Hepatocyte (in vitro differentiated cells): ENCODE measurements around the gene AOPEP. TPM values are rescaled to one million over a fixed set of nuclear protein-coding genes. Genes with fewer than 3 reads are reported as not detected.
A peak's percentile ranks its signal among the peaks of the same experiment; 100 is the strongest.

Experiments
- DNase-seq: peaks from one replicate; pipeline ENCODE4 v3.0.0-alpha.2; 2016; ENCODE audit warnings: low spot score
- H2AFZ ChIP-seq: fragments of 200-600 bp; sonication (generic); 2 replicates; pipeline ENCODE4 v1.6.0; 2016; ENCODE audit warnings: antibody characterized with exemption, mild to moderate bottlenecking
- H3K27ac ChIP-seq: fragments of 200-600 bp; sonication (generic); 2 replicates; pipeline ENCODE4 v1.5.1; 2016; ENCODE audit warnings: mild to moderate bottlenecking
- H3K27me3 ChIP-seq: fragments of 200-600 bp; sonication (generic); 2 replicates; pipeline ENCODE4 v1.6.1; 2016
- H3K36me3 ChIP-seq: fragments of 200-600 bp; sonication (generic); replicated peaks from 2 replicates; pipeline ENCODE4 v1.5.1; 2016; ENCODE audit warnings: low read depth; ENCODE audit not compliant: insufficient read depth
- H3K4me1 ChIP-seq: fragments of 200-600 bp; sonication (generic); 2 replicates; pipeline ENCODE4 v1.5.1; 2016; ENCODE audit warnings: mild to moderate bottlenecking, moderate library complexity; ENCODE audit not compliant: insufficient read depth
- H3K4me2 ChIP-seq: fragments of 200-600 bp; sonication (generic); 2 replicates; pipeline ENCODE4 v1.6.0; 2016
- H3K4me3 ChIP-seq: fragments of 200-600 bp; sonication (generic); 2 replicates; pipeline ENCODE4 v1.5.1; 2016; ENCODE audit warnings: mild to moderate bottlenecking
- H3K79me2 ChIP-seq: fragments of 200-600 bp; sonication (generic); 2 replicates; pipeline ENCODE4 v1.6.0; 2017; ENCODE audit warnings: mild to moderate bottlenecking
- H3K9me2 ChIP-seq: fragments of 200-600 bp; sonication (generic); replicated peaks from 2 replicates; pipeline ENCODE4 v1.6.0; 2017; ENCODE audit warnings: mild to moderate bottlenecking; ENCODE audit not compliant: insufficient read depth
- H3K9me3 ChIP-seq: fragments of 200-600 bp; sonication (generic); 2 replicates; pipeline ENCODE4 v1.5.1; 2016; ENCODE audit warnings: low read depth, mild to moderate bottlenecking
- H4K20me1 ChIP-seq: fragments of 200-600 bp; sonication (generic); 2 replicates; pipeline ENCODE4 v1.6.0; 2016; ENCODE audit warnings: mild to moderate bottlenecking; ENCODE audit not compliant: insufficient read depth, poor library complexity, severe bottlenecking
- CTCF ChIP-seq: fragments of 200-600 bp; sonication (generic); IDR thresholded peaks from 2 replicates; pipeline ENCODE4 v1.5.1; 2016; ENCODE audit warnings: antibody characterized with exemption, mild to moderate bottlenecking; ENCODE audit not compliant: poor library complexity
- EZH2 ChIP-seq: fragments of 200-600 bp; sonication (generic); IDR thresholded peaks from 2 replicates; pipeline ENCODE4 v1.6.1; 2016; ENCODE audit warnings: antibody characterized with exemption, mild to moderate bottlenecking, borderline replicate concordance
- EZH2phosphoT487 ChIP-seq: fragments of 200-600 bp; sonication (generic); IDR thresholded peaks from one replicate; pipeline ENCODE4 v1.6.1; 2018; ENCODE audit warnings: antibody characterized with exemption, mild to moderate bottlenecking, low read depth, moderate library complexity; ENCODE audit not compliant: unreplicated experiment, severe bottlenecking
- WGBS: methylation state at CpG from one replicate; pipeline ENCODE4 v1.1.6; 2016; ENCODE audit warnings: low lambda C conversion rate; ENCODE audit errors: missing lambda C conversion rate; 5-methylcytosine and 5-hydroxymethylcytosine counted together
- polyA plus RNA-seq: library from polyadenylated mRNA; unstranded; fragments of >200 nt; fragmentation: Nextera tagmentation; extraction: Ambion mirVana; gene quantifications from 2 replicates; pipeline ENCODE4 v1.2.1, GENCODE V29; 2016
- total RNA-seq: library from RNA; depleted of rRNA; stranded (reverse); fragments of >200 nt; gene quantifications from 2 replicates; pipeline ENCODE4 v1.2.3, GENCODE V29; 2014

Gene AOPEP
- total and polyA plus RNA-seq, 2 experiments from 2014 or later, result 82.8 to 101 TPM

DNA sequence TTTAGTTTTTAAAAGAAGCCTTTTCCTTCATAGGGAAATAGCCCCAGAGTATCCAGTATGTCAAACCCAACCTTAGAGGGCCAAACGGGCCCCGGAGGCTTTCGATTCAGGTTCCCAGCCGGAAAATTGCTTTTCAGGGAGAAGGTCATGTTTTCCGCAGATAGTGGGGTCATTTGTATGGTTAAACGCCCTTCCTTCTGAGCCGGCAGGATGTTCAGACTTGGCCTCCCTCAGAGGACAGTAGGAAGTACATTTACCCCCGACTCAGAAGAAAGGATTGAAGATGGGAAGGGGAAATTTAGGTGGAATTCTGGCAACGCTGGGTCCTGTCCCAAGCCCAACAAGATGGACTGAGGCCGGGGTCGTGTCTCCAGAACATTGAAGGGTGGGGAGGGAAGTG lies 195.2 kb downstream of the AOPEP start:
- Histone ChIP-seq H3K36me3 (no peaks in the 10 kb centered on the region), H3K4me3 (no peak overlapping the region), H3K4me2 (peak overlapping the region; percentile 48), H3K9me3 (no peaks in the 10 kb centered on the region), H3K27ac (peak overlapping the region; percentile 89), H4K20me1 (no peaks in the 10 kb centered on the region), H3K27me3 (no peaks in the 10 kb centered on the region), H3K79me2 (peaks cover 22% of the 10 kb centered on the region), H3K4me1 (peaks cover 56% of the 10 kb centered on the region), H3K9me2 (no peaks in the 10 kb centered on the region), H2AFZ (no peak overlapping the region)
- WGBS, result 71% methylated on average over 11 of the region's 11 CpGs
- TF ChIP-seq CTCF, result no peak
- no peak for TF ChIP-seq EZH2phosphoT487
- no peak for TF ChIP-seq EZH2
- DNase-seq, result no peak

- Histone ChIP-seq H3K4me3 (no peak overlapping the region), H3K9me3 (no peaks in the 10 kb centered on the region), H3K79me2 (peaks cover 26% of the 10 kb centered on the region), H3K9me2 (no peaks in the 10 kb centered on the region), H3K36me3 (no peaks in the 10 kb centered on the region), H3K27ac (peak overlapping the region; percentile 89), H3K4me2 (peak overlapping the region; percentile 48), H3K27me3 (no peaks in the 10 kb centered on the region), H4K20me1 (no peaks in the 10 kb centered on the region), H2AFZ (no peak overlapping the region), H3K4me1 (peaks cover 54% of the 10 kb centered on the region)
- TF ChIP-seq EZH2phosphoT487 (no peak), EZH2 (no peak), CTCF (no peak)
- DNase-seq, result peak; percentile 58
- WGBS, result 35% methylated on average over 10 of the region's 10 CpGs
Observed at GRCh38 chr9:94922098-94922607, 195.7 kb downstream of the AOPEP start.

DNA sequence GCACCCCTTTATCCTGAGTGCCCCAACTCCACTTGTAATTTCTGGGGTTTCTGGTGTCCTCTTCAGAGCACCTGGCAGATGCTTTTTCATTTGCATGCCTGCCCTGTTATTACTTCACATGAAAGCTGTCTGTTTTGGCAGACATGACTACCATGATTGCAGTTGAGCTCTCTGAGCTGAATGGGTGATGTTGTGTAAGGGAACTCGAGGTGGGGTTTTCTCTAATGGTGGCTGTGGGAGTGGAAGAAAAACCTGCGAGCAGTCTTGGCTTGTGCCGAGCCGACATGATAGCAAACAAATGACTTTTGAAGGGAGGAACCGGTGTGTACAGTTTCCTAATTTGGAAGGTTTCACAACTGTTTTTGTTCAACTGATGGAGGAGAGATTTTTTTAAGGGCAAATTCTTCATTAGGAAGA lies 196.2 kb downstream of the AOPEP start:
- H3K4me1 ChIP-seq, result peaks cover 53% of the 10 kb centered on the region
- no peaks in the 10 kb centered on the region for H3K36me3 ChIP-seq
- H3K9me3 ChIP-seq, result no peaks in the 10 kb centered on the region
- no peak overlapping the region for H2AFZ ChIP-seq
- DNase-seq, result no peak
- WGBS, result 50% methylated on average over 5 of the region's 5 CpGs
- TF ChIP-seq EZH2phosphoT487 (no peak), CTCF (no peak), EZH2 (no peak)
- H3K79me2 ChIP-seq, result peaks cover 28% of the 10 kb centered on the region
- peak overlapping the region; percentile 48 for H3K4me2 ChIP-seq
- H4K20me1 ChIP-seq, result no peaks in the 10 kb centered on the region
- H3K27ac ChIP-seq, result peak overlapping the region; percentile 89
- H3K9me2 ChIP-seq, result no peaks in the 10 kb centered on the region
- H3K27me3 ChIP-seq, result no peaks in the 10 kb centered on the region
- H3K4me3 ChIP-seq, result no peak overlapping the region
